Activated T-cell treated with anti-CD3 and anti-CD28 coated beads for 24 hours (primary cell): ENCODE results near the gene MGAT4D.
"Not testable (repeated sequence)": the region's sequence is repeated elsewhere in the genome, so short reads cannot be mapped to it uniquely, and the experiment has no call there.

Experiments used
- DNase-seq: peaks from one replicate; pipeline ENCODE4 v3.0.0-alpha.2; 2020; ENCODE audit warnings: low read depth

Gene MGAT4D

DNA sequence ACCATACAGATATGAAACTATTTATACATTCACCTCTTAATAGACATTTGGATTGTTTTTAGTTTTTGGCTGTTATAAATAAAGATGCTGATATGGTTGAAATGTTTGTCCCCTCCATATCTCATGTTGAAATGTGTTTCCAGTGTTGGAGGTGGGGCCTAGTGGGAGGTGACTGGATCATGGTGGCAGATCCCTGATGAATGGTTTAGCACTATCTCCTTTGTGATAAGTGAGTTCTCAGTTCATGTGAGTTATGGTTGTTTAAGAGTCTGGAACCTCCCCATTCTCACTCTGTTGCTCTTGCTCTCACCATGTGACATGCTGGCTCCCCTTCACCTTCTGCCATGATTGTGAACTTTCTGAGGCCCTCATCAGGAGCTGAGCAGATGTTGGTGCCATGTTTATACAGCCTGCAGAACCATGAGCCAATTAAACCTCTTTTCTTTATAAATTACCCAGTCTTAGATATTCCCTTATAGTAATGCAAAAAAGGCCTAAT is 58.4 kb downstream of the MGAT4D start:
- DNase-seq, result no peak

DNA sequence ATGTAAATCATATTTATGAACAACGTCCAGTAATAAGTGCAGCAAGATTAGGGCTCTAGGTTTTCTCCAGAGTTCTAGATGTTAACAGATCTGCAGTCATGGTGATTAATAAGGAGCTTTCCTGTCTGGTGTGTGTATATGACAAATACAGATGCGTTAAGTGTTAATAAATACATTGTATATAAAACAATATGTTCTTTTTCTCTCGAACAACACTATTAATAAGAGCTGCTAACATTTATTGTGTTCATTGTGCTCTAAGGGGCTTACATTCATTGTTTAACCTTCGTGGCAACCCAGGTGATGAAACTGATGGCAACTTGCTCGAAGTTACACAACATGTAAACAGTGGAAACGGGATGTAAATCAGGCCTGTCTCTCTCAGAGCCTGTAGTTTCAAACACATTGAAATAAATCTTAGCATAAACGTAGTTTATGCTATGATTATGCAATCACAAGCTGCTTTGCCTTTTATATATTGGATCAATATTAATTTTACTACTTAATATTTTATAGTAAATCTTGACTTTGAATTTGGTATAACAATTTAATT is 70.1 kb downstream of the MGAT4D start:
- no peak for DNase-seq

DNA sequence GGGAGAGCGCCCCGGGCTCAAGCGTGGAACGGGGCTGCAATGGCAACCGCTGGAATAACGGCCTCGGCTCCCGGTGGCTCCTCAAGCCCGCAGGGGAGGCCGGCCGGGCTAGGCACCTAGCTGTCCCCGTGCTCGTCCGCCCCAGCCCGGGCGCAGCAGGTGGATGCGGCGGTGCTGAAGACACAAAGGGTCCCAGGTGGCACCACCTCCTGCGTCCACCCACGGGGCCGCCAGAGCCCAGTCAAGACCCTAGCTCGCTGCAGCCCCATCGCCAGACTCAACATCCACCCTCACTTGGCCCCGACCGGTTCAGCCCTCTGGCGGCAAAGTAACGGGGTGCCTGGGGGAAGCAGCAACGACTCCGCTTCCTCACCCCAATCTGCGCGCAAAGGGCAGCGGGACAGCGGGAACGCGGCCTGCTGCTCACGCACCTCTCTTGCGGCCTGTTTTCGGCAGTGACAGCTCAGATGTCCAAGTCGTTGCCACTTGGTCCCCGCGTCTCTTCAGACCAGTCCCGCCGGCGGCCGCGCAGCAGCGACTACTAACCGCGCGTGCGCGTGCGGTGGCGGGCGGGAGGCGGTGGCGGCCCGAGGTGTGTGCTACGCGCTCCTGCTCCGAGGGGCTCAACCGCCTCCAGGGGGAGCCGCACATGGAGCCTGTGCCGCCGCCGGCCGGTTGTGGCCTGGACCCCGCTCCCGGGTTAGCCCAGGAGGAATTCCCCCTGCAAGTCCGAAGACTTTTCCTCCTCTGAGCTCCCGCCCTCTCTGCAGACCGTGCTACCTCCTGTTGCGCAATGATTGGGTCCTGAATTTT is 70.8 kb downstream of the MGAT4D start, which contains the start of gene CLGN:
TSS of gene CLGN (minus strand) at position 543 of the 813 bp plus-strand sequence. CDS start 14,570 bp downstream, outside the sequence.
- peak; percentile 29 for DNase-seq

DNA sequence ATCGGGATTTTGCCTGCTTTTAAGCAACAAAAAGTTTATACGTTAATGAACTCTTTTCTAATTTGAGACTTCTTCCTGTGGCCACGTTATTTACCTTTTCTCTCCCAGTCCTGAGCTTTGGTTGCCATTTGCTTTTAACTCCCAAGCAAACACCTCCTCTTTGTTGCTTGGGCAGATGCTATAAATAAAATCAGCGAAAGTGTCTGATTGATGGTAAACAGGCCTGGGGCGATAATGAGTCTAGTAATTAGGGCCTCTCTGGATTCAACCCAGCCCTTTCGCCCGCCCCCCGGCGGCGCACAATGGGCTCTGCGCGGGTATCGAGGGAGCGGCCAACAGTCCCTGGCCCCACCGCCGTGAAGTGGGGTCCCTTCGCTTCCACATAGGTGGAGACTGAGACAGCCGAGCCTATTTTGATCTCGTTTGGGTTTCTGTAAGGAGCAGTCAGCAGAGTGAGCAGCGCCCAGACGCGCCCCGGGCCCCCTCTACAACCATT is 71.4 kb downstream of the MGAT4D start:
- DNase-seq, result no peak

DNA sequence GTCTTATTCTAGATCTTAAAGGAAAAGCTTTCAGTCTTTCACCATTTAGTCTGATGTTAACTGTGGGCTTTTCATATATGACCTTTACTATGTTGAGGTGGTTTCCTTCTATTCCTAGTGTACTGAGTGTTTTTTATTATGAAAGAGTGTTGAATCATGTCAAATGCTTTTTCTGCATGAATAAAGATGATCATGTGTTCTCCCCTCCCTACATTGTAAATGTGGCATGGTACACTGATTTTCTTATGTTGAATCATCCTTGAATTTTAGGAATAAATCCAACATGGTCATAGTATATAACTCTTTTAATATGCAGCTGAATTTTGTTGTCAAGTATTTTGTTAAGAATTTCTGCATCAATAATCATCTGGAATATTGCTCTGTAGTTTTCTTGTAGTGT is 75.0 kb downstream of the MGAT4D start:
- DNase-seq, result no peak

DNA sequence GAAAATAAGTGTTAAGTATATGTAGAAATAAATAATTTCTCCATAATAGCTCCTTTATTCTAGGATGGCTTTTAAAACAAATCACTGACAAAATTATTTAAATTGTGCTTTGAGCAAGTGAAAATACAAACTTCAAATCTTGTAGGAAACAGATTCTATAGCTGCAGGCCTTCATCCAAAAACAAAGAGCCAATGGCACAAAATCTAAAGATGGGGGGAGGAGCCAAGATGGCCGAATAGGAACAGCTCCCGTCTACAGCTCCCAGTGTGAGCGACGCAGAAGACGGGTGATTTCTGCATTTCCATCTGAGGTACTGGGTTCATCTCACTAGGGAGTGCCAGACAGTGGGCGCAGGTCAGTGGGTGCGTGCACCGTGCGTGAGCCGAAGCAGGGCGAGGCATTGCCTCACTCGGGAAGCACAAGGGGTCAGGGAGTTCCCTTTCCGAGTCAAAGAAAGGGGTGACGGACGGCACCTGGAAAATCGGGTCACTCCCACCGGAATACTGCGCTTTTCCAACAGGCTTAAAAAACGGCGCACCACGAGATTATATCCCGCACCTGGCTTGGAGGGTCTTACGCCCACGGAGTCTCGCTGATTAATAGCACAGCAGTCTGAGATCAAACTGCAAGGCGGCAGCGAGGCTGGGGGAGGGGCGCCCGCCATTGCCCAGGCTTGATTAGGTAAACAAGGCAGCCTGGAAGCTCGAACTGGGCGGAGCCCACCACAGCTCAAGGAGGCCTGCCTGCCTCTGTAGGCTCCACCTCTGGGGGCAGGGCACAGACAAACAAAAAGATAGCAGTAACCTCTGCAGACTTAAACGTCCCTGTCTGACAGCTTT is 84.7 kb downstream of the MGAT4D start:
- not testable (repeated sequence) for DNase-seq

DNA sequence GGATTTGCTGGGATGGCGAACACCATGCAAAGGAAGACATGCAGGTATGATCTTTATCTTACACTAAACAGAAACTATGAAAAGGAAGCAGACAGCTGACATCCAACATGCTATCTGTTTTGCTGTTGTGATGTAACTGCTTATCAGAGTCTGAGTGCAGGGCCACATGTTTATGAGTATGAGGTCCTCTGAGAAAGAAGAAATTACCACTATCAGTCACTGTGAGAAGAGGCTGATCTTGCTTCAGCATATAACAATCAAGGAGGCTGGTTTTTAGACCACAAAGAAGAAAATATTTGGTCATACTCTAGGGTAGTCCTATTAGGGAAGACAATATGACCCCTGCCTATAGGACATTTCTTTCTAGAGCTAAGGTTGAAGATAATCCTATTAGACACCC is 89.1 kb downstream of the MGAT4D start:
- DNase-seq, result no peak

DNA sequence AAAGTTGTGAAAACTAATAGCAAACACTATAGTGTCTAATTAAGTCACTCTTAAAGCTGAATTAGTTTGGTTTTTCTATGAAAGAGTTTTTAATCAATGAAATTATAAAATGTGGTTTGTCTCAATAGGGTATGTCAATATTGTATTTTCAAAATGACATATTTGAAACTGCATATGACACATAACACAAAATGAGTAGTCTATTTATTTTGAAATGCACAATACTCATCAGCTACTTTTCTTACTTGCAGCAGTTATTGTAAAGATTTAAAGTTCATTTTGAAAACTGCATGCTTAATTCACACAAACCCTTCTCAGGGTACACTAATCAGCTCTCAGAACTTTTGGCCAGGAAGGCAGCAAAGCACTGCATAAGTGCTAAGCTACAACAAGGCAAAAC is 91.8 kb downstream of the MGAT4D start:
- no peak for DNase-seq

DNA sequence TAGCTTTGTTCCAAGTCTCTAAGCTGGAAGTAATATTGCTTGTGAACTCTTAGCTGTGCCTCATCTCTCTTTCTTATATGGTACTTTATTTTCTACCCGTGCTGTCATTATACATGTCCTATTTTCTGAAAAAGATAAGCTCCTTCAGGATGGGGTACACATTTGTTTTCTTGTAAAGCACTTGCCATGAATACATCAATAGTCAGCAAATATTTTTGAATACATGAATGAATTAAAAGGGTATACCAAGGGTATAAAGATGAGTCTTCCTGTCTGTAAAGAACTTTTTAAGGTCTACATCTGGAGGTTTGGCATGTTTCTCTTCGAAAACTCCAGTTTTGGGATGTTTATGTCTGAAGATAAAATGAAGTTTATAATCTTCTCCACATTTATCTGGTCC is 98.0 kb downstream of the MGAT4D start:
- no peak for DNase-seq

DNA sequence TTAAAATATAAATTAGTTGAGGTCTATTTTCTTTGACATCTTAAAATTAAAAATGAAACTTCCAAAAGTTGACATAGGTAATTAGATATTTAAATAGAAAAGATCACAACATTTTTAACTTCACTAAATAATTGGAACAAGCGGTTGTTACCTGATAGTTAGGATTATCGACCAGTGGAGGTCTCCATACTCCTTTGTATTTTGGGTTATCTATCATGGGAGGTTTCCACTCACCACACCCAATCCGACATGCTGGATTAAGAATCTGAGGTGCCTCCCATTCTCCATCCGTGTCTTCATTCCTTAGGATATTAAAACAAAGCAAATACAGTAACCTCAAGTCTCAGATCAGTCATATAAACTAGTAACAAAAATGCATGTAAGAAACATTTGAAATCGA is 102.4 kb downstream of the MGAT4D start:
- no peak for DNase-seq
